ENCODE results near the gene TAAR8. TPM values are rescaled to one million over a fixed set of nuclear protein-coding genes. Genes with fewer than 3 reads are reported as not detected.

Gene TAAR8
- total and polyA plus RNA-seq, 2 experiments from 2014 or later, result not detected

GRCh38 chr6:132584698-132585097, 32.2 kb downstream of the TAAR8 start:
- H3K4me1 Mint-ChIP-seq, result peaks cover 10% of the 10 kb centered on the region
- no peaks in the 10 kb centered on the region for H3K79me2 ChIP-seq (replicated peaks; ENCODE audit: insufficient read depth)
- H3K36me3 Mint-ChIP-seq (ENCODE audit: low read depth), result no peaks in the 10 kb centered on the region

More at GRCh38 chr6:132584698-132585097, 32.2 kb downstream of the TAAR8 start:
- Mint-ChIP-seq H3K4me3 (no peak overlapping the region), H3K27ac (no peak overlapping the region), H3K9me3 (no peaks in the 10 kb centered on the region), H3K27me3 (ENCODE audit: insufficient read depth, low read depth, poor library complexity) (peaks cover 2% of the 10 kb centered on the region)
- Histone ChIP-seq H3K27me3 (ENCODE audit: insufficient read depth) (no peaks in the 10 kb centered on the region), H3K36me3 (ENCODE audit: insufficient read depth) (no peaks in the 10 kb centered on the region), H3K27ac (ENCODE audit: low read depth) (no peak overlapping the region), H3K4me1 (ENCODE audit: insufficient read depth) (no peaks in the 10 kb centered on the region), H2AFZ (no peak overlapping the region), H4K20me1 (replicated peaks; ENCODE audit: insufficient read depth) (no peaks in the 10 kb centered on the region), H3K4me3 (no peak overlapping the region), H3K9me2 (ENCODE audit: insufficient read depth) (peaks cover 6% of the 10 kb centered on the region; the same call in 1 of the 2 replicates), H3F3A (replicated peaks; ENCODE audit: low read depth) (no peaks in the 10 kb centered on the region), H3K4me2 (no peak overlapping the region)
- TF ChIP-seq POLR2AphosphoS5 (IDR thresholded peaks at IDR 0.05; ENCODE audit: low read depth) (no peak), ZNF331 (CRISPR knock-in tag; IDR thresholded peaks at IDR 0.05; ENCODE audit: low read depth) (no peak), ZNF114 (CRISPR knock-in tag; IDR thresholded peaks at IDR 0.05) (no peak), JUNB (IDR thresholded peaks at IDR 0.05; ENCODE audit: unreplicated experiment) (no peak), EZH2phosphoT487 (IDR thresholded peaks at IDR 0.05; ENCODE audit: unreplicated experiment) (no peak), CTCF (conservative IDR thresholded peaks at IDR 0.05; ENCODE audit: low read depth in 2 of 2) (no peak), EZH2 (IDR thresholded peaks at IDR 0.05; ENCODE audit: low read depth, unreplicated experiment) (no peak), ZNF462 (CRISPR knock-in tag; IDR thresholded peaks at IDR 0.05) (no peak), ETS1 (IDR thresholded peaks at IDR 0.05) (no peak)
- no peak for ATAC-seq
- no peak for DNase-seq (ENCODE audit: low spot score)
